GM21360 (cell line): ENCODE measurements around the gene SLC22A5.
"Not testable (repeated sequence)": the region's sequence is repeated elsewhere in the genome, so short reads cannot be mapped to it uniquely, and the experiment has no call there.

Experiments
- ATAC-seq: cut with Tn5 transposase; IDR thresholded peaks from one replicate; pipeline ENCODE4 v1.9.1; 2021; ENCODE audit warnings: mild to moderate bottlenecking, moderate library complexity; ENCODE audit not compliant: unreplicated experiment

The SLC22A5 gene

DNA sequence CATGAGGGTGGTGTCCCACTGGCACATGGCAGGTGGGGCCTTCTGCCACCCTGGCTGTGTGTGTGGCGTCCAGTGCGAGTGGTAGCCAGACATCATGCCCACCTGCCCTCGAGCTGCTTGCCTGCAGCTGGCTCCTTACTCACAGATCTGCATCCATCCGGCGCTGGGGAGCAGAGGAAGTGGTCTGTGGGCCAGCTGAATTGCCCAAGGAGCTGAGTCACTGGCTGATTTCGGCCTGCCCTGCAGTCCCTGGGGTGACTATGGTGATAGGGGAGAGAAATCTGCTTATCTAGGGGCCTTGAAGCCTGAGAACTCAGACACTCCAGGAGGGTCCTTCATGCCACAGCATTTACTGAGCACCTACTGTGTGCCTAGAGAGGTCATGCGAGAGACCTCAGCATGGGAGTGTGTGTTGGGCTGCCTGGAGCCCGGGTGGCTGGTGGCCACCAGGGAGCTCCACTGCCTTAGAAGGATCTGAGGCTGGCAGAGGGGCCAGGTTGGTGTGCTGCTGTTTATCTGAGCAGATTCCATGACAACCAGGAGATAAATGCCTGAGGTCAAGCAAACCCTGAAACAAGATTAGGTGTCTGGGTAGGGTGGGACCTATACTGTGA lies 57.1 kb downstream of the SLC22A5 start:
- ATAC-seq = peak; percentile 33

DNA sequence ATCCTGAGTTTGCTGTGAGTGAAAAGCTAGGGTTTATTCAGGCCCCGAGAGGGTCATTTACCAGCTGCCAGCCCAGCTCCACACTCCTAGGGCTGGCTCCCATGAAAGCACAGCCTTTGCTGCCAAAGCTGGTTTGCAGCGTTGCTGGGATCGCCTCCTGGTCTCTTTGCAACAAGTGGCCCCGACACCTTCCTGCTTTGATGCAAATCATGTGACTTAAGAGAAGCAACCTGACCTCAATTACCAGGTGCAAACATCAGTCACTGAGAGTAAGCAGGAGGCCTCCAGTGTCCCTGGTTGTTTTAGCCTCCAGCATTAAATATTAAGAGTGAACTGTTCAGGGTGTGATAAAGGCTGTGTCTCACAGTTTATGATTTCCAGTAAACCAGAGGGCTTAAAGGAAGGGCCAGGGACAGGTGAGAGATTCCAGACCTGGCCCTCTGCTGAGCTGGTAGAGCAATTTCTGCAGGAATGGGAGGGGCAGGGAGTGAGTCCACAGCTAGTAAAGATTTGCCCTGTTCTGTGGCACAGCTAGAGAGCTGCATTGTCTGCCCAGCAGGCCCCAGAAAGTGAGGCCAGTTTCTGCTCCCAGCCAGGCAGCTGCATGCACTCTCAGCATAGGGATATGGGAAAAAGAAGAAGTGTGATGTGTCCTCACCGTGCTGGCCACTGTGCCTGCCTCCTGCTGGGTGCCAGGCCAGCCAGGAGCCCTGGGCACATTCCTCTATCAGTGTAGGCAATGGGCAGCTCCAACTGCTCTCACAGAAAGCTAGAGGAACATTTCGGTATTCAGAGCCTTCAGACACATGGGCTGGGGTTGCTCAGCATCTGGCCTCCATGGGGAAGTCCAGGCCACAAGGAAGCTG lies 58.0 kb downstream of the SLC22A5 start:
- no peak for ATAC-seq

DNA sequence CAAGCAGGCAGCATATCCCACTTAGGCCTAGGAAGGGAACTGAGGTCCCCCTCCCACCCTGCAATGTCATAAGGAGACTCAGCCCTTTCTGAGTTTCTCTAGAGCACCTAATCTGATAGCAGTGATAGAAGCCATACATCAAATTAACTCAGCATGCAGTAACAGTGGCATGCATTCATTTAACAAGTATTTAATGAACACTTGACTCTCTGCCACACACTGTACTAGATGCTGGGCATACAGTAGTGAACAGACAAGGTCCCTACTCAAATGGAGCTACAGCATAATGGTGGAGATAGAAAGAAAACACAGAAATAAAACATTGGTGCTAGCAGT lies 58.6 kb downstream of the SLC22A5 start:
- no peak for ATAC-seq

DNA sequence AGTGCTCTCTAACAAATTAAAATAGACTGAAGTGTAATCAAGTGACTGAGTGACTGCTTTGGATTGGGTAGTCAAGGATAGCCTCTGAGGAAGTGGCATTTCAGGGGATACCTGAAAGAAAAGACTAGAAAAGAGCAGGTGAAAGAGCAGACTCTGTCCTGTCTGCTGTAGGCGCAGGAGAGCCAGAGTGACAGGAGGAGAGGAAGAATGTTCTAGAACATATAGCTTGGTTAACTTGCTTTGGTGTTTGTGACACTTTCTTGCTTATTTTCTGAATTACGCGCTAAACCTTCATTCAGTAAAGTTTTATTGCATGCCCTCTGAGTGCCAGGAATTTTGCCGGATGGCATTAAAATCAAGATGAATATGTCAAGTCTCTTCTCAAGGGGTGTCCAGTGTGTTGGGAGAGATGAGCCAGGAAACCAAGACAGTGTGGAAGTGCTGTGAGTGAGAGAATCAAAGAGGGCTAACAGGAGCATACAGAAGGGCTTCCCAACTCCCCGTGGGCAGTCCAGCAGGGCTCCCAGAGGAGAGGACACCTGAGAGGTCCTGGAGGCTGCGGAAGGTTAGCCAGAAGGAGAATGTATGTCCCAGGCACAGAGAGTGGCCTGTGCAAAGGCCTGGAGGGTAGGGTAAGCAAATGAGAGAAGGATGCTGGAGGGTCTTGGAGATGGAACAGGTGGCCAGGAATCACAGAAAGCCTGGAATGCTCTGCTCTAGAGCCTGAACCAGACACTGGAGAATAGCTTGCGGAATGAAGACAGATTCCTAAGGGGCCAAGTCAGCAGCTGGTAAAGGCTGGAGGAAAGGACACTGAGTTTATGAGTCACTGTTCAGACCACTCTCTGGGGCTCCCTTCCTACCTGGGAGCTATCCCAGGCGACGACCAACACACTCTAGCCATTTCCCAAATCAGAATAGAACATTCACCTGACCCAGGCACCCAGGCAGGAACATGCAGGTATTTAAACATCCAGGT lies 59.3 kb downstream of the SLC22A5 start:
- ATAC-seq = no peak

DNA sequence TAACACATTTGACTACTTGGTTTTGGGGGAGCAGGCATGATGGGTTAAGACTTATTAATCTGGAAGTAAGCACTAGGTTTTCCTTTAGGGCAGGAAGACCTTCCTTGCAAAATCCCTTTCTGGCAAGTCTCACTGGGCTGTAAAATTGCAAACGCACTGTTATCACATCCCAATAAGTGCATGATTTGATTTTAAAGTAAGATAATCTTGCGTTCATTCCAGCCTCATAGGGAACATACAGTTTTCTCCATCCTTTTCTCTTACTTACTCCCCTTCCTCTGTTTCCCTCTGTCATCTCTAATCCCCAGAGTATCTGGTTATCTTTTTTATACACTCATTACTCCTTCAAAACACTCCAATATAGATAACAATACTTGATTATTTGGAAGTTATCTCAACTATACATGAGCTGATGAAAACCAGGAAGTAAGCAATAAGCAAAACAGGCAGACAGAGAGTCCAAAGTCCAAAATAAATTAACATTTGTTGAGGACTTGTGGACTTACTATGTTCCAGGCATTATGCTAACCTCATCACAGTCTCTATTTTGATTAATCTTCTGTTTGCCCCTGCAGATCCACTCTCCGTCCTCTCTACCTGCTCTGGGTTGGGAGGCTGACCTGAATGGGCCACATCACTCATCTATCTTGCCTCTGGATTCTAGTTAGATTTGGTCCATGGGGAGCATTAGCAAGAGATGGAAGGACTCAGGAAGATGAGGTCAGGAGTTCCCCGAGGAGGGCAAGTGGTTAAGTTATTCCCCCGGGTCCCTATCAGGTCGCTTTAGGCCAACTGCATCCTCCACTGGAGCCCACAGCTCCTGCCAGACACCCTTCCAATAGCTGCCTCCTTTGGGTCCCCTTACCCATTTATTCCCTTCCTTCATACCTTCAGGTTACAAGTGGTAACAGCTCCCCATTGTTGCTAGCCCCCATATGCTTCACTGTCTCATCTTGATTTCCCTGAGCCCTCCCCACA lies 60.2 kb downstream of the SLC22A5 start:
- no peak for ATAC-seq

DNA sequence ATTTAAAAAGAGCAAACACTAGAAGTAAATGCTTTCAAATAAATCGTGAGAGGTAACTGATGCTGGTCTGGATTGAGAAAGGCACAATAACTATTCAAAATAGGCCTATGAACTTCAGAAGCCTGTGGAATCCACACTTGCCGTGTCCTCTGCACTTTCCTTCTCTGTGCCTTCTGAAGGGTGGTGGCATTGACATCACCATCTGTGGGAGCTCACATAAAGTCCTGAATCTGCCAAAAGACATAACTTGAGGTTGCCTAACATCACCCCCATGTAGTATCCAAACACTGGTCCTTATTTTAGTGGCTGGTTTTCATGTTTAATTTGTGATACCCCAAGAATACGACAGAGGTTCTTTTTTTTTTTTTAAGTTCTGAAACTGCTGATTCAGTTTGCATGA lies 61.2 kb downstream of the SLC22A5 start:
- ATAC-seq = no peak

DNA sequence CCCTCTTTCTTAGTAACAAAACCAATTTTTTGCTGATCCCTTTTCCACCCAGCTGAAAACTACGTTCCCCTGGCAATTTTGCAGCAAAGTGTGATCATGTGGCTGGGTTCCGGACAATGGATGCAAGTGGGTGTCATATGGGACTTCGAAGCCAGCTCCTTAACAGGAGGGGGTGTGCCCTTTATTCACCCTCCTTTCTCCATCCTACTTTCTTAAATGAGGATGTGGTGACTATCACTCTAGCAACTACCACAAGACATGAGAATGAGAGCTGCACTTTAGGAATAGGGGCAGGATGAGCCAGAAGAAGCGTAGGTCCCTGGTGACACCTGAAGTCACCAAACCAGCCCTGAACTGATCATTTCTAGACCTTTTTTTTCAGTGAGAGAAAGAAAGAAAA lies 62.1 kb downstream of the SLC22A5 start:
- no peak for ATAC-seq

DNA sequence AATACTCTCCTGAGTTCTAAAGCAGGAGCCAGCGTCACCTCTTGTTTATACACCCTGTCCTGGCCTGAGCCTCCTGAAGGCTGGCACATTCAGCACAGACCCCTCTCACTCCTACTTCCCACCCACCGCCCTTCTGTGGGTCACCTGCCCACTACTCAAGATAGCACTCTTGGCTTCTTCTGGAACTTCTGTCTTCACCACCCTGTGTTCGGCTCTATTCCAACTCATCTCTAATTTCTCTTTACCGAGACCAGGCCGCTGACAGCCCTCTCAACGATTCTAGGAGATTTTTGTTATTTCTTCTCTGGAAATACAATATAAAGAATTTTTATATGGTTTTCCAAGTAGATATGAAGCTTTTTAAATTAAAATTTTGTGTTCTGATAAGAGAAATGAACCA lies 63.6 kb downstream of the SLC22A5 start:
- no peak for ATAC-seq

DNA sequence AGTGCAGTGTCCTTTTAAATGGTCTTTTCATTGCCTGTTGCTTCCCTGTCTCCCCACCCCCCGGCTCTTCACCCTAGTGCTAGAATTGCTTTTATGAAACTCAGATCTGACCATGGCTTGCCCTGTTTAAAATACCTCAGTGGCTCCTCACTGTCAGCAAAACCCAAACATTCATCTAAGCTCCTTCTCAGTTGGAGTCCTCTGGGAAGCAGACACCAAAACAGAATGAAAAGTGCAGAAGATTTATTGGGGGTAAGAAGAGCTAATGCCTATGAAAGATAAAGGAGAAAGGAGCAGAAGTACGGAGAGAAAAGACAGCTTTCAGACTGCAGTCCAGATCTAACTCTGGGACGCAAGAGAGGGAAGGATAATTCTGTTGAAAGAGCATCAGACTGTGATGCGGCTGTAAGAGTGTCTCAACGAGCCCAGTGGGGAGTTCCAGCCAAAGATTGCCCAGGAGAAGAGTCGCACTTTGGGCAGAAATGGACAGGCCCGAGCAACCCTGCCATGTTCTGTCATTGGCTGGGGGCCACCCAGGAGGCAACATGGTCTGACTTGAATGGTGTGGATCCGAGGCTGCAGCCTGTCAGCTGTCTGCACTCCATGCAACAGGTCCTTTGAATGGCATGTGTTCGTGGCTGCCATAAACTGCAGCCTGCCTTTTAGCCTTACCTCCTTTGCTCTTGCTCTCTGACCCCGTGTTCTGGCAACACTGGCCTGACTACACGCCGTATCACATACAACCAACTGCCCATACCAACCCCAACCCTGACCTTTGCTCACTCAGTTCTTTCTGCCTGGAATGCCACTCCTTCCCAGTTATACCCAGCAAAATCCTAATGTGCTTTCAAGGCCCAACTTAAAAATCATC lies 65.1 kb downstream of the SLC22A5 start:
- ATAC-seq = no peak

DNA sequence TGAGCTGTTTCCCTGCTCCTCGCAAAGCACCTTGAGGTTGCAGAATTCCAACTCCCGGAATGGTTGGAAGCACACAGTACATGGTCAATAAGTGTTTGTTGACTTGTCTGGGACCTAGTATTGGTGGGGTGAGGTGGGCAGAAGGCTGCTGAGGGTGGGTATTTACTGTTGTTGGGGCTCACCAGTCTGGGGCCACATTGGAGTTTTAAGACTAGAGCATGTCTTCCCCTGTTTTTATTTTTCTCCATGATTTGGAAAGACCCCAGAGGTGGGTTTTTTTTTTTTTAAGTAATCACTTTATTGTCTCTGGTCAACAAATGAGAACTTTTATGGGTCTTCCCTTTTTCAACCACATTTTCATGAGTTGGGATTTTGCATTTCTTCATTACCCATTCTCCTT lies 65.9 kb downstream of the SLC22A5 start:
- no peak for ATAC-seq

DNA sequence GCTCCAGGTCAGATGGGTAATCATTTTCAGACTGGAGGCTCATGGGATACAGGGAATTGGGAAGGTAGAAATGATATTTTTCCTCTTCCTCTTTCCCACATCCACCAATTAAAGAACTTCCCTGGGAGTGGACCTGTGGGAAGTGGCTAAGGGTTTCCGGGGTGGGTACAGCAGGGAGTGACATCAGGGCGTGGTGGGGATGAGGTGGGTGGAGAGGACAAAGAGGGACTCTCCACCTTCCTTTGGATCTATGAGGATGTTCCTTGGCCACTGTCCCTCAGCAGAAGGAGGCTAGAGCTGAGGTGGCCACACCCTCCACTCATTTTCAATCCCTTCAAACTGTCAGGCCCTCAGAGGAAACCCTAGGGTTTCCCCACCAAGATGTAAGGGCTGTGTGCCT lies 66.4 kb downstream of the SLC22A5 start:
- no peak for ATAC-seq

DNA sequence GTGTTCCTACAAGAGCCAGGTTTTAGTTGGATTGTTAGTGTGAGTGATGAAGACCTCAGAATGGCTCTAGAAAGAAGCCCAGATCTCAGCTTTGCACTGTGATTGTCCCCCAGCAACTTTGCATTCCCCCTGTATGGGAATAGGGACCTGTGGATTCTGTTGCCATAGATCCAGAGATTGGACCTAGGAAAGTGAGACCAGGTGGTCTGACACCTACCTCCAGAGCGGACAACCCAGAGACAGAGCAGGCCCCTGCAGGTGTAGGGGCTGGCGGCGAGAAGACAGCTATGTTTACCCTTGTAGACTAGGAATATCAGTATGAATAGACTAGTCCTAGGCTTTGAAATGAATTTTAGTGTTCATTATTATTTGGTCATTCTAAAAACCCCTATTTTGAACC lies 67.4 kb downstream of the SLC22A5 start:
- ATAC-seq = no peak

DNA sequence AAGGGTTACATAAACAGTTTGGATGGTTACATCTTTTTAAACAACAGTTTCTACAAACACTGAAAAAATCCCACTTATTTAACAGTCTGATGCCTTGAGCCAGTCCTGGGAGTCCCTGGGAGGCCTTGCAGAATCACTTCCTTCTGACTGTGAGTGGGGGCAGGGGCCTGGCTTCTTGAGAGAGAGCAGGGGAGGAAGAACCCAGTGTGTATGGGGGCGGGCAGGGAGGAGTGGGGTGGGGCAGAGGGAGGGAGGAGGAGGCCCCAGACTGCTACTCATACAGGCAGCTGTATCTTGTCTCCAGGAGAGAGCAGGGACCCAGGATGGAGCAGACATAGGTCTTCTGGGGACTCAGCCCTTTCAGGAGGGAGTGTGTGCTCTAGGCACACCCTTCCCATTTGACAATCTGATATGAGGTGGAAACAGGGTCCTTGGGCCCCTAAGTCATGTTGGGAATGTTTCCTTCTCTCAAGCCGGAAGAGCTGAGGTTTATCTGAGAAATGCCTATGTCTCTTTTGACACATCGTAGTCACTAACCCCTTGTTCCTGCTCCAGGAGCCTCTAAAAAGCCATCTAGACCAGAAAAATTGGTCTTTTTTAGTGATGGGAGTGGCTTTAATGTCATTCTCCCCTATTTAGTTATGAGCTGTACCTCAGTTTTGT lies 68.2 kb downstream of the SLC22A5 start:
- peak; percentile 87 for ATAC-seq

DNA sequence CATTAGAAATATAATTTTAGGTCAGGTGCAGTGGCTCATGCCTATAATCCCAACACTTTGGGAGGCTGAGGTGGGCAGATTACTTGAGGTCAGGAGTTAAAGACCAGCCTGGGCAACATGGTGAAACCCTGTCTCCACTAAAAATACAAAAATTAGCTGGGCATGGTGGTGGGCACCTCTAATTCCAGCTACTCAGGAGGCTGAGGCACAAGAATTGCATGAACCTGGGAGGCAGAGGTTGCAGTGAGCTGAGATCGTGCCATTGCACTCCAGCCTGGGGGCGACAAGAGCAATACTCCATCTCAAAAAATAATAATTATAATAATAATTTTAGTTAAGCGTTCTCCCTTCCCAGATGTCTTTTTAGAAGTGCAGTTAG lies 68.7 kb downstream of the SLC22A5 start:
- not testable (repeated sequence) for ATAC-seq

DNA sequence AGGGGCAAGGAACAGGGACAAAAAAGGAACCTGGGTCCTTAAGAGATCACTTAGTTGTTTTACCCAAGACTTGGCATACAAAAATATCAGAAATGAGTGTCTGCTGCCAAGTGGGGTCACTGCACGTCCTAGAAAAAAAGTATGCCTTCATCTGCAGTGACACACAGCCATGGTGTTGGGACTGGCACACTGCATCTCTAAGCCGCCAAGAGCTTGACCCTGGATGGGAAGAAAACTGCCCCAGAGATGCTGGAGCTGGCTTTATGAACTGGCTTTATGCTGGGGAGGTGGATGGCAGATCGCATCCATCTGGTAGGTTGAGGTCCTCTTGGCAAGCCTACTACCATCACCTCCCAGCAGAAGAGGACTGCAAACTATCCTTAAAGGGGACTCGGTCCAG lies 69.4 kb downstream of the SLC22A5 start:
- no peak for ATAC-seq

DNA sequence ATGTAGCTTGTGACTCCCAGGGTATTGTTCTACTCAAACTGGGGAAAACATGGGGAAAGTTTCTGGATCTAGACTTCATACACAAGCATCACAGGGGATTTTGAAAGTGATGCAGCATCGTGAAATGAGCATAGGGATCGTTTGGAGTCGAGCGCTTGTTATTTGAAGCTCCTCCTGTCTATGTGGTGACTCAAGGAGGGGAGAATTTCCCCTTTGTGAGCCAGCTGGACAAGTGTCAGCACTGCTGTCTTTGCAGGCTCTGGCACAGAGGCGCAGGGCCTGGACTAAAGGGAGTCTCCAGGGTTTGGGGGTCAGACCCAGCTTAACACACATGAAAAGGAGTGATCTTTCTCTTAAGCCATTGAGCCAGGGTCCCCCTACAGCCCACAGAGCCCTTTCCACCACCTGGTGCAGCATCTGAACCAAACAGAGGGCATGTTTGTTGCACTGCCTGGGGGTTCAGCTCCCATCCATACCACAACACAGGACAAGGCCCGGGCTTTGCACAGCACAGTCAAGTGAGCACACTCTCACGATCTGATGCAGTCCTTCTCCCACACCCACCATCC lies 70.1 kb downstream of the SLC22A5 start:
- ATAC-seq = no peak

DNA sequence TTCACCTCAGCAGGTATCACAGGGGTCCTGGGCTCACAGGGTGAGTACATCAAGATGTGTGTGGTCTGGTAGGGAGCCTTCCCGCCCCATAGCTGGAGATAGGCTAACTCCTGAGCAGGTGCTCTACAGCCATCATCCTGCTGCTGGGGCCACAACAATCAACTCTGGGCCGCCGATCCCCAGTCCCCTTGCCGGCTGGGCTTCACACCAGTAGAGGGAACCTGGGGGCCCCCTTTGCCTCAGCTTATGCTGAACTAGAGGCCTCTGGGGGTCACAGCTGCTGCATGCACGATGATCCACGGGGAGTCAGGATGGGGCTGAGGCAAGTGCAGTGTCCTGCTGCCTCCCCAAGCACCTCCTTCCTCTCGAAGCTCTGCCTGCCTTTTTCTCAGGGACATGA lies 74.6 kb downstream of the SLC22A5 start:
- no peak for ATAC-seq
